HG03571 (cell line): Measurements from ENCODE around the gene TMEM187.

Source experiments
- ATAC-seq: cut with Tn5 transposase; IDR thresholded peaks from one replicate; pipeline ENCODE4 v1.9.1; 2021; ENCODE audit not compliant: unreplicated experiment

Gene TMEM187, protein sequence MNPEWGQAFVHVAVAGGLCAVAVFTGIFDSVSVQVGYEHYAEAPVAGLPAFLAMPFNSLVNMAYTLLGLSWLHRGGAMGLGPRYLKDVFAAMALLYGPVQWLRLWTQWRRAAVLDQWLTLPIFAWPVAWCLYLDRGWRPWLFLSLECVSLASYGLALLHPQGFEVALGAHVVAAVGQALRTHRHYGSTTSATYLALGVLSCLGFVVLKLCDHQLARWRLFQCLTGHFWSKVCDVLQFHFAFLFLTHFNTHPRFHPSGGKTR

GRCh38 chrX:153972368-153973126 is at the start of gene TMEM187:
Gene TMEM187, plus strand, starts transcription at chrX:153972754. Its CDS starts 9,309 bp downstream, at chrX:153982063.
- peak; percentile 41 for ATAC-seq

DNA sequence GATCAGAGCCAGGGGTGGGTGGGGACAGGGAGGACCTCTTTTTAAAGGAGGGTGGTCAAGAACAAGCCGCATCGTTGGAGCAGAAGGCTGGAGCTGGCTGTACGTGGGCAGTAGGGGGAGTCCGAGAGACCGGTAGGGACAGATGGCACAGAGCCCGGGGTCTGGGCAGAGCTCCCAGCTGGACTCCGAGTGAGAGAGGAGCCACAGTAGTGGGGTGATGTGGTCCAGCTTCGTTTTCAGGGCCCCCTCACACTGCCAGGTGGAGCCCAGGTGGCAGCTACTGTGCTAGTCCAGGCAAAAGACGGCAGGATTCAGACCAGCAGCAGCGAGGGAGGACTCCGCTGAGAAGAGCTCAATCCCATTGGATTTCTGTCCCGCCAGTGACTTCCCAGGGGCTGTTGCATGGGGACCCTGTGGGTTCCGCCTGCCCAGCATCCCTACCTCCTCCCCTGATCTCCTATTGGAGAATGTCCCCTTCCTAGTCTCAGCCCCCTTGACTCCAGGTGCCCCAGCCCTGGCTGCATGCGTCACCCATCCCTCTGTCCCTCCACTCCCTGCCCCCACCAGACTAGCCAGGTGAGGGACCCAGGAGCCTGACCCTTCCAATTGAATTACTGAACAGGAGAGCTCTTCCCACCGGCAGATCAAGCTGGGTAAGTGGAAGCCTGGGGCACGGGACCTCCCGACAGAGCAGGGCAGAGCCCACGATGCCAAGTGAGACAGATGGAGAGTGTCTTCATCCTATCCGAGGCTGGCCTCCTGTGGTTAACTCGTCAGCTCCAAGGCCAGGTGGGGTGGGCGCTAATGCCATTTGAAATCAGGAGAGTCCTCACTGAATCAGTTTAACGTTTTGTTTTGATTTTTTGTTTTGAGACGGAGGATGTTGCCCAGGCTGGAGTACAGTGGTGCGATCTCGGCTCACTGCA is 49.4 kb upstream of the TMEM187 start:
- no peak for ATAC-seq

DNA sequence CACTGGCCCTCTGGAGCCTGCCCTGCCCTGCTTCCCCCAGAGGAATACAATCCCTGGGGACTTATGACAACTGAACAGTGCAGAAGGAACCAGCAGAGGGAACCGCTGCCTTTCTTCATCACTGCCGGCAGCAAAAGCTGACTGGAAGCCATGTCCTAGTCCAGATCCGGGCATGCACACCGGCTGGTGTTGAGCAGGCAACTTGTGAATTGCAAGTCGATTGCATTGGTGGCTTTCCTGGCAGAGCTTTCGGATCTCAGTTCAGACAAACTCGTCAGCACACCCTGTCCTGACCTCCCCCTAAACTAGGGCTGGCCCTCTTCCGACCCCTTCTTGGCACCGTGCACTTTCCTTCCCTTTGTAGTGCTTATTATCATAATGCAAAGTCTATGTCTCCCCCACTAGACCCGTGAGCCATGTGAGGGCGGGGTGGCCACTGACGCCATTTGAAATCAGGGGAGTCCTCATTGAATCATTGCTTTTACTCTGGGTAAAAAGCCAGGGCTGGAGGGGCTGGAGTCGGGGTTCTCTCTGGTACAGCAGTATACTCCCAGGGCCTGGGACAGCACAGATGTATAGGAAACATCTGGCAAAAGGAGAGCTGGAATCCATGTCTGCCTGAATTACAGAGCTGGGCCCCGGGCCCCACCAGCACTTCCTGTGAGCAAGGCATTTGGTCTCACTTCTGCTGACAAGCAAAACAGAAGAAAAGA is 48.2 kb upstream of the TMEM187 start:
- ATAC-seq, result no peak

DNA sequence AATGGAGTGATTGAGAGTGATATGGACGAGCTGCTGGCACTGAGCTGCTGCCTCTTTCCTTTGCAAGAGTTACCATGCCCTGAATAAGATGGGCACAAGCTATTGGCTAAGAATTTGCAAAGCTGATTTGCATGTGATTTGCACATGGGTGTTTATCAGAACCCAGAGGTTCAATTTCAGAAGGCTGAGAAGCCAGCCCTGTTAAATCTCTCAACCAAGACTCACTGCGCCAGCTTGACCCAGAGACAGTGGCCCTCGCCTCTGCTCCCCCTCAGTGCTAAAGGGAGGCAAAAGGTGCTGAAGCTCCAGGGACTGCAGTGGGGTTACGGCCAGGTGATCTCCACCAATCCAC is 47.2 kb upstream of the TMEM187 start:
- ATAC-seq, result no peak

DNA sequence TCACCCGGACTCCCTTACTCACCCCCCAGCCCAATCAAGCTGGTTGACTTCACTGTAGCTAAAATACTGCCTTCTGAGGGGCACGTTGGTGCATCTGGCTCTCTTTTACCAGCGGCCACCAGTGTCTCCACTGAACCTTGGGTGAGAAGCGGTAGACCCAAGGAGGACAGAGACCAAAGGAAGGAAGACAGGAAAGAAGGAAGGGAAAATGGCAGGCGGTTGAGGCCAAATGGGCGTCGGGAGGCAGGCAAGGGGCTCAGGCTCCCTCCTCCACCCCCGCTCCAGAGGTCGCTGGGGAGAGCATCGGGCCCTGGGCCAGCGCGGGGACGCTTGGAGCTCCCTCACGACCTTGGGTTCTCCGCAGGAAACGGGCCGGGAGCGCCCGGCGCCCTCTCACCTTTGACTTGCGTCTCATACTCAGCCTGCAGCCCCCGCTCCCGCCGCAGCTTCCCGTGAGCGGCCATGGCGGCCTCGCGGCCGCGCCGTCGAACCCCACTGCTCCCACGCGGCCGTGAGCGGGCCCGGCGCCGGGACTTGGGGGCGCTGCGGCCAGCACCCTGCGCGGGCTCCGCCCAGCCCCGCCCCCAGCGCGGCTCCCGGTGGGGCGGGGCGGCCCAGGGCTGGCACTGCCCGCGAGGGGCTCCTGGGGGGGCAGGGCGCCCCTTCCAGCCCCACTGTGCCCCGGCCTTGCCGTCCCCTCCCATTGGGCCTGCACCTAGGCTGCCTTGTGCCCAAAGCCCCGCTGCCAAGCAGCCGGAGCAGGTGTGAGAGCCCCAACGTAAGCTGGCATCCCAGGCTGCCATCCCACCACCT is 46.6 kb upstream of the TMEM187 start, which contains the start of gene ARHGAP4:
ARHGAP4 (minus strand) TSS at position 526 of the 813 bp plus-strand sequence; CDS start at position 464, 62 bp downstream.
- no peak for ATAC-seq

GRCh38 chrX:153926552-153926857 is 46.0 kb upstream of the TMEM187 start:
- peak; percentile 4 for ATAC-seq

- peak; percentile 36 for ATAC-seq
Observed at GRCh38 chrX:153926858-153927671, 45.5 kb upstream of the TMEM187 start.

GRCh38 chrX:153927672-153927921 is 45.0 kb upstream of the TMEM187 start:
- ATAC-seq, result no peak

GRCh38 chrX:153927922-153928760 is 44.4 kb upstream of the TMEM187 start:
- peak; percentile 59 for ATAC-seq

GRCh38 chrX:153928846-153929245 is 43.7 kb upstream of the TMEM187 start:
- ATAC-seq, result no peak

GRCh38 chrX:153929576-153929975 is 43.0 kb upstream of the TMEM187 start:
- ATAC-seq, result no peak

- no peak for ATAC-seq
Observed at GRCh38 chrX:153930011-153930910, 42.3 kb upstream of the TMEM187 start.

DNA sequence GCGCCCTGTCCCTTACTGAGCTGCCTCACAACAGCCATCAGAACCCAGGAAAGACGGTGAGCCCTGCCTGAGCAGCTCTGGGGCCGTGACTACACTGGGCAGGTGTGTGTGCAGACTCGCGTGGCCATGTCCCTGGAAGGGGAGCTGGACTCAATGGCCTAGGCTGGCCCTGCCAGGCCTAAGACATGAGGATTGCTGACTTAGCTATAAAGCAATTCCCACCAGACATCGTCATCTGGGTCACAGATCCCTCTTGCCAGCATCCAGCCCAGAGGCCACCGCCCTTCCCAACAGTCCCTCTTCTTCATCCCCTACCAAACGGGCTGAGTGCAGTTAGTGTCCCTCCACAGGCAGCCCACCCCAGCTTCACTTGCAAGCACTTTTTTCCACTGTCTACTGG is 41.4 kb upstream of the TMEM187 start:
- no peak for ATAC-seq

- no peak for ATAC-seq
Observed at GRCh38 chrX:153931748-153932147, 40.8 kb upstream of the TMEM187 start.

- ATAC-seq, result no peak
Observed at GRCh38 chrX:153932220-153932915, 40.2 kb upstream of the TMEM187 start.

GRCh38 chrX:153933748-153934147 is 38.8 kb upstream of the TMEM187 start:
- no peak for ATAC-seq

DNA sequence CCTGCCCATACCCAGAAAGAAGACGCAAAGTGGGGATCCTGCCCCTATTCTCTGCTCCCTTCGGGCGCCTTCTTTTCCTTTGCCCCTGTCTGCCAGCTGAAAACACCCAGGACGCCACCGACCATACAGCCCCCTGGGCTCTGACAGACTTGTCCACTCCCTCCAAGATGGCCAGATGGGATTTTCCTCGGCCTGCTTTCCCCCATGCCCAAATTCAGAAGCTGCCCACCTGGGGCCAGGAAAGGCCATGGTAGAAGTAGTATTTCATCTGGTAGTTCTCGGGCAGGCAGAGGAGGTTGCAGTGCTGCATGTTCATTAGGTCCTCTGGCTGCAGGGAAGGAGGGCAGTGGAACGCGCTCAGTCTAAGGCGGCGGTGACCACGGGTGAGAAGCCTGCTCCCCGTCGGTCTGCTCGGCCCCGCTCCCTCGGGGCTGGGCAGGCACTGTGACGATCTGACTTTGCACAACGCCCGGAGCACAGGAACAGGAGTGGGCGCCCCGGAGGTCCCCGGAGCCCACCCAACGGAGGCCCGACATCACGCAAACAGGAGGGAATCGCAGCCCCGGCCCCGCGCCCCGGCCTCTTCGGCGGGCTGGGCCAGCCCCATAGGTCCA is 38.3 kb upstream of the TMEM187 start:
- ATAC-seq, result peak; percentile 2
